LNCAP (cell line): ENCODE measurements around the gene COX6A2.

ENCODE experiments used
- CTCF ChIP-seq: fragments of 450-650 bp; IDR thresholded peaks from 2 replicates; pipeline ENCODE4 v1.5.1; 2017; ENCODE audit warnings: mild to moderate bottlenecking

The COX6A2 gene

GRCh38 chr16:31397096-31397660, 31.0 kb downstream of the COX6A2 start:
- no peak for TF ChIP-seq CTCF

GRCh38 chr16:31395647-31396046, 32.5 kb downstream of the COX6A2 start:
- TF ChIP-seq CTCF = no peak

GRCh38 chr16:31393056-31393455, 35.1 kb downstream of the COX6A2 start, which contains the start of gene ITGAD:
TSS of gene ITGAD (plus strand) at chr16:31393335. CDS start at chr16:31393361, 26 bp downstream.
- no peak for TF ChIP-seq CTCF

- TF ChIP-seq CTCF = no peak
Observed at GRCh38 chr16:31390504-31391041, 37.6 kb downstream of the COX6A2 start.

- no peak for TF ChIP-seq CTCF
Observed at GRCh38 chr16:31388535-31388934, 39.6 kb downstream of the COX6A2 start.

- TF ChIP-seq CTCF = no peak
Observed at GRCh38 chr16:31386157-31386984, 41.8 kb downstream of the COX6A2 start.

GRCh38 chr16:31385680-31386079, 42.5 kb downstream of the COX6A2 start:
- TF ChIP-seq CTCF = no peak
